Measurements from ENCODE around the gene SPINT1.
A peak's percentile ranks its signal among the peaks of the same experiment; 100 is the strongest.

SPINT1 gene

GRCh38 chr15:40828447-40829036 lies 15.3 kb upstream of the SPINT1 start, which contains the start of gene PPP1R14D:
Gene PPP1R14D, minus strand, starts transcription at chr15:40828708. Its CDS starts 67 bp downstream, at chr15:40828641.
- no peak for DNase-seq (ENCODE audit: low spot score)

DNA sequence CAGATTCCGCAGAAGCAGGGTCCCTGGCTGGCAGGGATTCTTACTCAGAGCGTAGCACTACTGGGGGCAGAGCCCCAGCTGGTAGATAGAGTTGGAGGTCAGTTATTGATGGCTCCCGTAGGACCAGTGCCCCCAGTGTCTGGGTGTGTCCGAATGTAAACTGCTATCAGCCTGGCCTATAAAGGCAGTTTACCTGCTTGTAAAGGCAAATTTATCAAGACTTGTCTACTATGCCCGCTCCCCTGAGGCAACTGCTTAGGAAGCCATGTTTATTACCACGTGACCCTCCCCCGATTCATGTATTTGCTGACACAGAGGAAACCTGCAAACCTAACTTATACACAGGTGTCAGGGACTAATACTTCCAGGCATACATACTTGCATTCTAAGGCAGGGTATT lies 14.7 kb upstream of the SPINT1 start:
- DNase-seq (ENCODE audit: low spot score) = no peak

DNA sequence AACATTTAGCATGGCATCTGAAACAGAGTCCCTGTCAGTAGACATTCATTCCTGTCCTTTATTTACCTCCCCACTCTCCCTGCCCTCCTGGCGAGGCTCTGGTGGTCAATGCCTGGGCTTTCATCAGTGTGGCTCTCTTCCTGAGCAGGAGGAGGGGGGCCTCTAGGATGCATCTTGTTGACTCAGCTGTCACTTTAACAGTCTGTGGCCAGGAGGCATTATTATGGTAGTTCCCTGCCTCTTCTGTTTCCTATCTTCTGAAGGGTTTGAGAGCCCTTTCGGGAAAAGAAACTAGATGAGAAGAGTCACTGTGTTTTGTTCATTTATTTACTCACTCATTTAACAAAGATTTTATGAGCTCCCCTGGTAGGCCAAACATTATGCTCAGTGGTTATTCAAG lies 13.0 kb upstream of the SPINT1 start:
- DNase-seq (ENCODE audit: low spot score) = no peak

GRCh38 chr15:40831861-40832260 lies 12.0 kb upstream of the SPINT1 start:
- DNase-seq (ENCODE audit: low spot score) = no peak

- DNase-seq (ENCODE audit: low spot score) = no peak
These were observed 10.9 kb upstream of the SPINT1 start for GRCh38 chr15:40832903-40833302.

- no peak for DNase-seq (ENCODE audit: low spot score)
These were observed 7.8 kb upstream of the SPINT1 start for GRCh38 chr15:40836020-40836419.

DNA sequence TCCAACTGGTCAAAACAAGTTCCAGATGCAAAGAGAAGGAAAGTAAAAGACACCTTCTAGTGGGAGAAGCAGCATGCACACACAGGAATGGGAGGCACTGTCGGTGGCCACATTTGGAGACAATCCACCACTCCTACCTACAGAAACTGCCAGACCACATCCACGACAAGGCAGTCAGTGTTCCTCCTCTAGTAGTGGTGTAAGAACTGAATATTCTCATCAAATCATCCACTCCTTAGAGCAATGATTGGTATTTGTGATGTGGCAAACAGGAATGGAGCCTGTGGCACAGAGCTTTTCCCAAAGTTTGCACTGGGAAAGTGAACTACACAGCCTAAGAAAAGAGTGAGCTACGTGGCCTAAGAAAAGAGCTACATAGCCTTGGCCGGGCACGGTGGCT lies 5.1 kb upstream of the SPINT1 start:
- no peak for DNase-seq (ENCODE audit: low spot score)

- no peak for DNase-seq (ENCODE audit: low spot score)
These were observed 2.1 kb upstream of the SPINT1 start for GRCh38 chr15:40841741-40842140.

DNA sequence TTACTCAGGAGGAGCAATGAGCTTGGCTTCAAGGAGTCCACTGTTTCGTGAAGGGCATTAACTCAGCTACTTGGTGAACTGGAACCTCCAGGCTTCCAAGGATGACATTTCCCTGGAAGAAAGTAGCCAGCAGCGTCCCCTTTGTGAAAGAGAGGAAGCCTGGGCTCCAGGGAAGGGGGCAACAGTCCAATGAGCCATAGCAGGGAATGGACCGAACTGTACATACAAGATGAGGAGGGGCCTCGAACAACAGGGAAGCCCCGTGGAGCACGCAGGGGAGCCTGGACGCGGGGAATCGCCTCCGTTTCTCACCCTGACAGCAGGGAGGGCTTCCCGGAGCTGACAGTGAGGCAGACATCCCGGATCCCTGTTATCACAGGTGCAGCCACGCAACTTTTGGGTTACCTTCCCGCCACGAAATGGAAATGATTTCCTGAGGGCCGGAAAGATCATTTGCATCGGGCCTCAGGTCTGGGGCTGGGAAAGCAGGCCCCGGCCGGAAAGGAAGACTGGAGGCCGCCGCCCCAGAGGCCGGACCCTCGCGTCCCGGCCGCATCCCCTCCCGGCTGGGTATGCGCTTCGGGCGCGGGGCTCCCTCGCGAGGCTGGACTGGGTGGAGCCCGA lies 475 bp upstream of the SPINT1 start:
- no peak for DNase-seq (ENCODE audit: low spot score)

DNA sequence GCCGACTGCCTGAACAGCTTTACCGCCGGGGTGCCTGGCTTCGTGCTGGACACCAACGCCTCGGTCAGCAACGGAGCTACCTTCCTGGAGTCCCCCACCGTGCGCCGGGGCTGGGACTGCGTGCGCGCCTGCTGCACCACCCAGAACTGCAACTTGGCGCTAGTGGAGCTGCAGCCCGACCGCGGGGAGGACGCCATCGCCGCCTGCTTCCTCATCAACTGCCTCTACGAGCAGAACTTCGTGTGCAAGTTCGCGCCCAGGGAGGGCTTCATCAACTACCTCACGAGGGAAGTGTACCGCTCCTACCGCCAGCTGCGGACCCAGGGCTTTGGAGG lies 815 bp downstream of the SPINT1 start:
- peak; percentile 24 for DNase-seq (ENCODE audit: low spot score)

- no peak for DNase-seq (ENCODE audit: low spot score)
These were observed 1.2 kb downstream of the SPINT1 start for GRCh38 chr15:40845036-40845435.

DNA sequence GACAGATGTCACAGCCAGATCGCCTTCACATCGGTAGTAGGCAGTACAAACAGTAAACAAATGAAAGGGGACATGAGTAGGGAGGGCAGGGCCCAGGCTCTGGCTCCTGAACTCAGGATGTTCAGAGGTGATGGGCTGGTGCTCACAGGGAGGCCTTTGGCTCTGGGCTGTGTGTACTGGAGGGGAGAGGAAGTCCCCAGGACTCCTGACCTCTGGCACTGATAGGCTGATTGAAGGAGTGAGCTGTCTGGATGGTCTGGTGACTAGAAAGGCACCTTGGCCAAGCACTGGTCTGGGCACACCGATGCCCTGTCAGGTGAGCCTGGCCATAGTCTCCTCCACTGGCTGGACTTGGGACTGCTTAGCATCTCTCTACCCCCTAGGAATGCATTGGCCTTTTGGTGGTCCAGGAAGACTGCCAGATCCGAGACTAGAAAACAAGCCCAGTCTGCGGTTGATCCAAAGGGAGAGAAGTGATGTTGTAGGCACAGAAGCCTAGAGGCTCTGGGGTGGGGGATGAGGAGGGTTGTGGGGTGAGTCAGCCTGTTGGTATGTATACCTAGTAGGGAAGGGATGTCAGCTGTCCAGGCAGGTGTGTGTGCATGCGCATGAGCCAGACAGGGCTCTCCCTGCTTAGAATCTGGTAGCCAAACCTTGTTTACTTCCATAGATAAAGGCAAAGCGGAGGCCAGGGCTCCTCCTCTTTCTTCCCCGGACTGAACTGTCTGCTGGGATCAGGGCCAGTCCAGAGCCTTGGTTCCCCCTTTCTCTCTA lies 1.9 kb downstream of the SPINT1 start:
- DNase-seq (ENCODE audit: low spot score) = no peak

DNA sequence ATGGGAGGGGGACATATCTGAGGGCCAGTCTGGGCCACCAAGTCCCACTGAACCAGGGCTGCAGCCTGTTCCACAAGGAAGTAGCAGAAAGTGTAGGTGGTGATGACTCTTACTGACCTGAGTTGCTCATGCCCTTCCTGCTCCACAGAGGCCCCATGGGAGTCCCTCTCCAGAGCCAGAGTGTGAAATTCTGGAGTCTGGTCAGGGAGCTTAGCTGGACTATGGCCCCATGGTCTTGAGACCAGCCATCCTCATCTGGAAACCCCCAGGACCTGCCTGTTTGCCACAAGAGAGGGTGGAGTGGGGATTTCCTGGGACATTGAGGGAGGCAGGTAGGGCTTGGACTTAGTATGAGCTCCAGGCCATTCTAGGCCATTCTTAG lies 3.0 kb downstream of the SPINT1 start:
- DNase-seq (ENCODE audit: low spot score) = no peak

DNA sequence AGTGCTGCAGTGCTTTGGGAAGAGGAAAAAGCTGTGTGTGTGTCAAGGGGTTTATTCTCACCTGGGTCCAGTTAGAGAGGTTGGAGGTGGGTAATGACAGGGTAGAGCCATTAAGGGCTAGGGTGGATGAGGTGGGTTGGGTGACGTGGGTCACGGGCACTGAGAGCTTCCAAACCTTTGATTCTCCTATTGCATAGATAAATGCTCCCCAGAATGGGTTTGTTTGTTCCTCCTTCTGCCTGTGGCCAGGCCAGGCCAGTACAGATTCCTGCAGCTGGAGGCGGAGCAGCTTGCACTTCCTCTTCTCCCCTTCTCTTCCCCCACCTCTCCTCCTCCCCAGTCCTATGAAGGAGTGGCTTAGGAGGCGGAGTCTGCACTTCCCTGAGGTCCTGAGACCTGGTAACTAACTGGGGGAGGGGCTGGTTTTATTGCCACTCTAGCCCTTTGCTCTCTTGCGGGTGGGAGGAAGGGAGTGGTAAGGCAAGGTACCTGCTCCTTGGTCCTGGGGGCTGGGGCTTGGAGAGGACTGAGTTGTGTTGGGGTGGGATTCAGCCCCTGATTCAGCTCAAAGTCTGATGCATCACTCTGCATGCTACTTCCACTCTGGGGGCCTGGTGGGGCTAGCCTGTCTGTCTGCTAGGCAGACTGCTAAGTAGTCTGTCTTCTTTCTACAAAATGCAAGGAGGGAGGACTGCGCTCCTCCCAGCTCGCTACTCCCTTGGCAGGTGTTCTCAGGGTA lies 3.5 kb downstream of the SPINT1 start:
- no peak for DNase-seq (ENCODE audit: low spot score)

- no peak for DNase-seq (ENCODE audit: low spot score)
These were observed 6.8 kb downstream of the SPINT1 start for GRCh38 chr15:40850576-40851112.

DNA sequence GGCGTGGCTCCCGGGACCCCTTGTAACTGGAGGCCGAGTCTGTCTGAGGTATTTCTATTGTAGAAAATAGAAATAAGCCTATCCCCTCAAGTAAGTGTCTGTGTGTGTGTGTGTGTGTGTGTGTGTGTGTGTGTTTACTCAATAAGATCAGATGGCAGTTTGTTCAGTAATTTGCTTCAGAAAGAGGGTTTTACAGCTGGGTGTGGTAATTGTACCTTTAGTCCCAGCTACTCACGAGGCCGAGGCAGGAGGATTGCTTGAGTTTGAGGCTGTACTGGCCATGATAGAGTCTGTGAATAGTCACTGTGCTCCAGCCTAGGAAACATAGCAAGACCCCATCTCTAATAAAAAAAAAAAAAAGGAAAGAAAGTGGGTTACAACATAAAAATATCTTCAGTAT lies 8.7 kb downstream of the SPINT1 start:
- no peak for DNase-seq (ENCODE audit: low spot score)

GRCh38 chr15:40853241-40853890 lies 9.5 kb downstream of the SPINT1 start:
- DNase-seq (ENCODE audit: low spot score) = no peak

DNA sequence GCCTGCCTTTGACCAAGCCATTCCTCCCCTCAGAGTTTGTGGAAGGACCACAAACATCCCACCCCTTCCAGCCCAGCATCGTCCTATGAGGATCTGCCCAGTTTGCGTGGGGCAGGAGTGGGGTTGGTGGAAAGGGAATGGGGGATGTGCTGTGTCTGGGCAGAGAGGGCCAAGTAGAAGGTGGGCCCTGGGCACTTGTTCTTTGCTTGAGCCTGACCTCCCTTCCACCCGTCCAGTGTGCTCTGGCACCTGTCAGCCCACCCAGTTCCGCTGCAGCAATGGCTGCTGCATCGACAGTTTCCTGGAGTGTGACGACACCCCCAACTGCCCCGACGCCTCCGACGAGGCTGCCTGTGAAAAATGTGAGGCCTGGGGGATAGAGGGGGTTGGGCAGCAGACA lies 10.3 kb downstream of the SPINT1 start:
- no peak for DNase-seq (ENCODE audit: low spot score)

GRCh38 chr15:40855706-40856234 lies 11.9 kb downstream of the SPINT1 start:
- no peak for DNase-seq (ENCODE audit: low spot score)

DNA sequence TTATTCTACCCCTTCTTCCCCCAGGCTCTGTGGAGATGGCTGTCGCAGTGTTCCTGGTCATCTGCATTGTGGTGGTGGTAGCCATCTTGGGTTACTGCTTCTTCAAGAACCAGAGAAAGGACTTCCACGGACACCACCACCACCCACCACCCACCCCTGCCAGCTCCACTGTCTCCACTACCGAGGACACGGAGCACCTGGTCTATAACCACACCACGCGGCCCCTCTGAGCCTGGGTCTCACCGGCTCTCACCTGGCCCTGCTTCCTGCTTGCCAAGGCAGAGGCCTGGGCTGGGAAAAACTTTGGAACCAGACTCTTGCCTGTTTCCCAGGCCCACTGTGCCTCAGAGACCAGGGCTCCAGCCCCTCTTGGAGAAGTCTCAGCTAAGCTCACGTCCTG lies 12.9 kb downstream of the SPINT1 start:
- no peak for DNase-seq (ENCODE audit: low spot score)

DNA sequence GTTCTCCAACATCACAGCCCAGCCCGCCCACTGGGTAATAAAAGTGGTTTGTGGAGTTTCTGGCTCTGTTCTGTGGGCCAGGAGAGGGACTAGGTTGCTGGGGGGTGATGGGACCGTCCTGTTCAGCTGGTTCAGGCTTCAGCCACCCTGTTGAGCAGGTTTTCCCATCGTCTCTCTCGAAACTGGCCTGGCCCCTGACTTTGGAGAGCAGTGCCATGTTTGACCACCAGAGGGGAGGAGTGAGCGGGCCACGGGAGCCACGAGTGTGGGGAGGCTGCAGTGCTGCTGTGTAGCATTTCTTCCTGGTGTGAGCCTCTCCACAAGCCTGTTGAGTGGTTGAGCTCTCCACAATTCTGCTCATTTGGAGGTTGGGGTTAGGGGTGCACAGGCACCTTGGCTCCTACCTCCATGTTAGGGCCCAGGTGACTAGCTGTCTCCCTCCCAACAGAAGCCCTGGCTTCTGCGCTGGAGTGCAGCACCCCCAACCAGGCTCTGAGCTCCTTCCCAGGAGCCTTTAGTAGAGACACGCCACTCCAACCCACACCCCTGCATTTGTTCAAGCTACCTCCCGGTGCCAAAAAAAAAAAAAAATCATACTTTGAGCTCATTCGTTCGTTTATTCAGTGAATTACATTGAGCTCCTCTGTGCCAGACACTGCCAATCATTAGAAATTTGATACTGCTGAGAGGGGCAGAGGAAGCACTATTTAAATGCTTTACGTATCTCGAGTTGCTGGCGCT lies 13.9 kb downstream of the SPINT1 start:
- DNase-seq (ENCODE audit: low spot score) = peak; percentile 84

Data from activated CD4-positive, alpha-beta T cell treated with anti-CD3 and anti-CD28 coated beads, Interleukin-2, Interleukin-4, amounts not matched to agents 100 ng/mL and 50 ng/mL, durations not matched to agents 16 hours and 8 hours (primary cell).